ENCODE data around the gene MYBBP1A. TPM values are rescaled to one million over a fixed set of nuclear protein-coding genes. Genes with fewer than 3 reads are reported as not detected.
A peak's percentile ranks its signal among the peaks of the same experiment; 100 is the strongest.

The MYBBP1A gene
- total RNA-seq, 4 donors from 2014 or later: 42.5 to 60.2 (median 48.9) TPM

DNA sequence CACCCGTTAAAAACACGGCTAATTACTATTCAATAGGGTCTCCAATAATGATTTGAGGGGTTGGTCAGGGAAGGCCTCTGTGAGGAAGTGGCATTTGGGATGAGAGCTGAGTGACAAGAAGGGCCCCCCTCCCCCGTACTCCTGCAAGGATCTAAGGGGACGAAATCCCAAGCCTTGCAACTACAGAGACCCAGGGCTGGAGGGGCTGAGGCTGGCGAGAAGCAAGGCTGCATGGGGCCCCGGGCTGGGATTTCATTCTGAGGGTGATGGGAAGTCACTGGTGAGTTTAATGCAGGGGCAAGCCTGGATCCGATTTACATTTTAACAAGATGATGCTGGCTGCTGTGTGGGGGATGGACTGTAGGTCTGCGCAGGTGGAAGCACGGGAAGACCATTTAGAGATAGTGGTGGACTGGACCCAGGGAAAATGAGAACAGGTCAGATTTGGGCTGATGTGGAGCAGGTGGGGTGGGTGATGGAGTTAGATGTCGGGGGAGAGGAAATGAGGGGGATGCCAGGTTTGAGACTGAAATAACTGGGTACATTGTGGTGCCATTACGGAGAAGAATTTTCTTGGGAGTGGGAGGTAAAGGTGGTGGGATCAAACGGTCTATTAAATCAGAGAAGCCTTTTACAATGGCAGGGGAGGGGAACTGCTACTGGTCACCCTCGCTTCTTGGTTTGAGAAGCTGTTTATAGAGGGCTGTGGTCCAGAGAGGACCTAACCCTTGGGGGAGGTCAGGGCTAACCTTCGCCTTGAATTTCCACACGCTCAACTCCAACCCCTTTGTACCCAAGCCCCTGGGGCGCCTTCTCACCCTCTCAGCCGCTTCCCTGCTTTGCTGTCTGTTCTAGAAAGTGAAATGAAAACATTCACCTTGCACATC, 932 bp upstream of the MYBBP1A start:
- Histone ChIP-seq H3K4me3 (peak overlapping the region; percentile 90 to 99 (median 97)), H3K27ac (peak overlapping the region; percentile 76 to 95 (median 87)), H3K27me3 (no peaks in the 10 kb centered on the region), H3K4me1 (peaks cover 17 to 19% of the 10 kb centered on the region in 2 donors), H3K9me3 (no peaks in the 10 kb centered on the region), H3K36me3 (peaks cover 0 to 30% of the 10 kb centered on the region in 2 donors)
- no peak for DNase-seq
- in situ Hi-C loops (cut with MboI; ENCODE audit: low sequenced_read_pairs in 4 of 4): loop anchor here in 2 of 4 donors (10.0 to 25.0 kb wide), 2 partner anchors 94 to 131 kb away; no protein-coding TSS in a partner anchor
- intact Hi-C loops (cut with DNase I; ENCODE audit: low total_unique reads): loop anchor here (10.0 kb wide), 1 partner anchor 131 kb away; no protein-coding TSS in a partner anchor
- no peak for ATAC-seq
- TF ChIP-seq, protein P1, sequence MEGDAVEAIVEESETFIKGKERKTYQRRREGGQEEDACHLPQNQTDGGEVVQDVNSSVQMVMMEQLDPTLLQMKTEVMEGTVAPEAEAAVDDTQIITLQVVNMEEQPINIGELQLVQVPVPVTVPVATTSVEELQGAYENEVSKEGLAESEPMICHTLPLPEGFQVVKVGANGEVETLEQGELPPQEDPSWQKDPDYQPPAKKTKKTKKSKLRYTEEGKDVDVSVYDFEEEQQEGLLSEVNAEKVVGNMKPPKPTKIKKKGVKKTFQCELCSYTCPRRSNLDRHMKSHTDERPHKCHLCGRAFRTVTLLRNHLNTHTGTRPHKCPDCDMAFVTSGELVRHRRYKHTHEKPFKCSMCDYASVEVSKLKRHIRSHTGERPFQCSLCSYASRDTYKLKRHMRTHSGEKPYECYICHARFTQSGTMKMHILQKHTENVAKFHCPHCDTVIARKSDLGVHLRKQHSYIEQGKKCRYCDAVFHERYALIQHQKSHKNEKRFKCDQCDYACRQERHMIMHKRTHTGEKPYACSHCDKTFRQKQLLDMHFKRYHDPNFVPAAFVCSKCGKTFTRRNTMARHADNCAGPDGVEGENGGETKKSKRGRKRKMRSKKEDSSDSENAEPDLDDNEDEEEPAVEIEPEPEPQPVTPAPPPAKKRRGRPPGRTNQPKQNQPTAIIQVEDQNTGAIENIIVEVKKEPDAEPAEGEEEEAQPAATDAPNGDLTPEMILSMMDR (IDR thresholded peaks at IDR 0.05 in 4 of 5, conservative IDR thresholded peaks at IDR 0.05 in 1 of 5): no peak
- no peak for TF ChIP-seq POLR2A (IDR thresholded peaks at IDR 0.05)

DNA sequence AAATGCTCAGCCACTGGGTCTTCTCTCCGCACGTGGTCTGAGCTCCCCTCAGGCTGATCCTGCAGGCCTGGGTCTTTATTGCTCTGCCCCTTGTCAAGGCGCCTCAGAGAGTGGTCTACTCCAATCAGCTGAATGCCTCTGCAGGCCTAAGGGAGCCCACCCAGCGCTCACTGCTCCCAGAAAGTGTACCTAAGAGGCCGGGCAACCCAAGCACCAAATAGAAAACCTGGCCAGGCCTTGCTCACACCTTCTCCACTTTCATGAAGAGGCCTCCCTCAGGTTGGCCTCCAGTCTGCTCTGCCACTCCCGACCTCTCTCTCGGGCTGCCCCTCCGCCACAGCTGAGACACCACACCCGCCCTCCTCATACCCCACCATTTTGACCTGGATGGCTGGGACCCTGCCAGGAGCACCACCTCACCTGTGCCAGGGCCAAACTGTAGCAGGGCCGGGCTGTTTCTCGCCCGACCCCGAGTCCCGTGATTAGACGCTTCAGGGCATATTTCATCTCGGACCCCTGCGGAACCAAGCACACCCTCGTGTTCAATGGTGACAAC, 665 bp downstream of the MYBBP1A start:
- Histone ChIP-seq H3K9me3 (no peaks in the 10 kb centered on the region), H3K27ac (peak overlapping the region; percentile 76 to 95 (median 87)), H3K27me3 (no peaks in the 10 kb centered on the region), H3K36me3 (peaks cover 0 to 46% of the 10 kb centered on the region in 2 donors), H3K4me3 (peak overlapping the region; percentile 90 to 99 (median 97)), H3K4me1 (peaks cover 17 to 19% of the 10 kb centered on the region in 2 donors)
- ATAC-seq: peak in 1 of 2 donors; percentile 19
- DNase-seq: no peak
- in situ Hi-C loops (cut with MboI; ENCODE audit: low sequenced_read_pairs in 4 of 4) (loop anchor here in 2 of 4 donors (10.0 to 25.0 kb wide), 2 partner anchors 92 to 130 kb away; no protein-coding TSS in a partner anchor), intact Hi-C loops (cut with DNase I; ENCODE audit: low total_unique reads) (loop anchor here (10.0 kb wide), 1 partner anchor 130 kb away; no protein-coding TSS in a partner anchor)
- TF ChIP-seq, protein P1 (IDR thresholded peaks at IDR 0.05 in 4 of 5, conservative IDR thresholded peaks at IDR 0.05 in 1 of 5): no peak
- no peak for TF ChIP-seq POLR2A (IDR thresholded peaks at IDR 0.05)

DNA sequence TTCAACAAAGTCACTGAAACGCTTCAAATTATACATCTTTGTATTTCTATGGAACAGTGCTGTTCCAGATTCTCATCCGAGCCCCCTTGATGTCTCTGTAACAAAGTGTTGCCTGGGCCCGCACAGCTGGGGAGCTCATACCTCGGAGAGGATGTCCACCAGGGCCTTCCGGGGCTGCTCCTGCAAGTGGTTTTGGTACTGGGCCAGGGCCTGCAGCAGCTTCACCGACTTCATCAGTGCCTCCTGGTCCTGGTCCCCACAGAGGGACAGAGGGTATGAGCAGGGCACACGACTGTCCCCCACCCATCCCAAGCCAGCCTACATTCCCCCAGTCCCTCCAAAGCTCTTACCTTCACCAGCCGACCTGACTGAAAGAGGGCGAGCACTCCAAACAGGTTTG, 1.5 kb downstream of the MYBBP1A start:
- Histone ChIP-seq H3K27me3 (no peaks in the 10 kb centered on the region), H3K9me3 (no peaks in the 10 kb centered on the region), H3K36me3 (peaks cover 0 to 54% of the 10 kb centered on the region in 2 donors), H3K4me1 (peaks cover 17 to 19% of the 10 kb centered on the region in 2 donors), H3K27ac (no peak overlapping the region), H3K4me3 (no peak overlapping the region)
- TF ChIP-seq, protein P1 (IDR thresholded peaks at IDR 0.05 in 4 of 5, conservative IDR thresholded peaks at IDR 0.05 in 1 of 5): no peak
- TF ChIP-seq POLR2A (IDR thresholded peaks at IDR 0.05): no peak
- DNase-seq (no peak), ATAC-seq (no peak)
- in situ Hi-C loops (cut with MboI; ENCODE audit: low sequenced_read_pairs in 4 of 4) (loop anchor here in 2 of 4 donors (10.0 to 25.0 kb wide), 2 partner anchors 91 to 129 kb away; no protein-coding TSS in a partner anchor), intact Hi-C loops (cut with DNase I; ENCODE audit: low total_unique reads) (loop anchor here (10.0 kb wide), 1 partner anchor 129 kb away; no protein-coding TSS in a partner anchor)

DNA sequence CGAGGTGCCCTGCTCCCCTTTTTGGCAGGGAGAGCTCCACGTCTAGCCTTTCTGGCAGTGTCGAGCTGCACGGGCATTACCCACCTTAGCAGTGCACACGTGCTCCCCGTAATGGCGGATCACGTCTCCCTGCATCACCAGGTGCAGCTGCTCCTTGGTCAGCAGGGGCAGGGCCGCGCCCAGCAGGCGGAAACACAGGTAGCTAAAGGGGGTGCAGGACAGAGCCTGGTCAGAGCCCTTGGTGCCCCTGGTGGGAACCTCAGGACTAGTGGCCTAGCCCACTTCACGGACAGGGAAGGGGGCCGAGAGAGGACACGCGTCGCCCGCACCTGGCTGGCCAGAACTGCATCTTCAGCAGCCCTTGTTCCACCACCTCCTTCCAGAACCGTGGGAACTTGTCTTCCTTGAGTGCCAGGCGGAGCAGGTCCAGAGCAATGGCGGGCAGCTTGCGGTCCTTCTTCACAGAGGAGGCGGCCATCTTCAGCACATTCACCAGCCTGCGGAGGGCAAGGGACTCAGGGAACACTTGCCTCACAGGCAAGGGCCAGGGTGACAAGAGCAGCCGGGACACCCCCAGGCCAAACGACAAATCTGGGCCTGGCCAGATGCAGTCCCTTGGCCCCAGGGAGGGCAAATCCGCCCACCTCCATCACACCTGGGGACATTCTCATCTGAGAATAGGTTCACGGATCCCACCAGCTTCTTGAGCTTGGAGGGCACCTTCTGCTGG, 3.2 kb downstream of the MYBBP1A start:
- no peak for DNase-seq
- H3K27ac ChIP-seq: no peak overlapping the region
- peaks cover 17 to 19% of the 10 kb centered on the region in 2 donors for H3K4me1 ChIP-seq
- intact Hi-C loops (cut with DNase I; ENCODE audit: low total_unique reads) (loop anchor here (10.0 kb wide), 1 partner anchor 127 kb away; no protein-coding TSS in a partner anchor), in situ Hi-C loops (cut with MboI; ENCODE audit: low sequenced_read_pairs in 4 of 4) (loop anchor here in 2 of 4 donors (10.0 to 25.0 kb wide), 2 partner anchors 90 to 127 kb away; no protein-coding TSS in a partner anchor)
- H3K9me3 ChIP-seq: no peaks in the 10 kb centered on the region
- TF ChIP-seq POLR2A (IDR thresholded peaks at IDR 0.05): no peak
- TF ChIP-seq, protein P1 (IDR thresholded peaks at IDR 0.05 in 4 of 5, conservative IDR thresholded peaks at IDR 0.05 in 1 of 5): no peak
- H3K27me3 ChIP-seq: no peaks in the 10 kb centered on the region
- peaks cover 0 to 71% of the 10 kb centered on the region in 2 donors for H3K36me3 ChIP-seq
- no peak overlapping the region for H3K4me3 ChIP-seq
- ATAC-seq: no peak
